Peyer's patch (tissue), 4 donors: ENCODE results near the gene NHLRC2. TPM values are rescaled to one million over a fixed set of nuclear protein-coding genes. Genes with fewer than 3 reads are reported as not detected.

Experiments used
- DNase-seq, 3 donors: peaks; one replicate each; pipeline ENCODE4 v3.0.0-alpha.2; 2017 to 2019
- H3K27ac ChIP-seq, 4 donors: fragments of 200-600 bp; sonication (generic); one replicate each; pipeline ENCODE4 v1.5.1; 2016 to 2019
- H3K27me3 ChIP-seq, 2 donors: fragments of 200-600 bp; sonication (generic); one replicate each; pipeline ENCODE4 v1.5.1; 2019
- H3K36me3 ChIP-seq, 3 donors: fragments of 200-600 bp; sonication (generic); one replicate each; pipeline ENCODE4 v1.5.1; 2016 to 2019
- H3K4me1 ChIP-seq, 4 donors: fragments of 200-600 bp; sonication (generic); one replicate each; pipeline ENCODE4 v1.5.1; 2016 to 2019
- H3K4me3 ChIP-seq, 4 donors: fragments of 200-600 bp; sonication (generic); 1 replicate in 3 of 4; 2 replicates in 1 of 4; pipeline ENCODE4 v1.5.1; 2016 to 2019; ENCODE audit warnings: mild to moderate bottlenecking in 1 of 4
- H3K9me3 ChIP-seq, 4 donors: fragments of 200-600 bp; sonication (generic); one replicate each; pipeline ENCODE4 v1.5.1; 2016 to 2019; ENCODE audit warnings: mild to moderate bottlenecking in 1 of 4
- CTCF ChIP-seq, 6 experiments: fragments of 450-650 bp in 4 of 6; fragments of 200-600 bp in 2 of 6; sonication (generic) in 1 of 6; IDR thresholded peaks; one replicate each; pipeline ENCODE4 v1.5.1; 2017 to 2019; ENCODE audit warnings: antibody characterized with exemption in 6 of 6, mild to moderate bottlenecking in 3 of 6, moderate library complexity in 1 of 6
- POLR2A ChIP-seq, 2 donors: fragments of 450-650 bp; IDR thresholded peaks; one replicate each; pipeline ENCODE4 v1.5.1; 2017; ENCODE audit warnings: antibody characterized with exemption in 2 of 2, mild to moderate bottlenecking in 2 of 2, moderate library complexity in 2 of 2
- small RNA-seq, 2 donors: library from RNA; depleted of rRNA; stranded (forward); fragments of <200 nt; gene quantifications; one replicate each; pipeline ENCODE3, GENCODE V24; 2016
- total RNA-seq, 4 donors: library from RNA; depleted of rRNA; stranded (reverse); fragments of >200 nt; gene quantifications; one replicate each; pipeline ENCODE4 v1.1.0, GENCODE V29; 2016

Gene NHLRC2
- total RNA-seq, 4 donors from 2014 or later: 53.8 to 185 (median 70.1) TPM

GRCh38 chr10:113960617-113961181 is 106.2 kb downstream of the NHLRC2 start:
- Histone ChIP-seq H3K27me3 (no peaks in the 10 kb centered on the region), H3K9me3 (no peaks in the 10 kb centered on the region), H3K27ac (peak overlapping the region; percentile 59 to 98 (median 88)), H3K4me1 (peaks cover 8 to 48% (median 21%) of the 10 kb centered on the region in 4 donors), H3K36me3 (no peaks in the 10 kb centered on the region), H3K4me3 (peak overlapping the region in 2 of 4 donors; percentile 22 to 26)
- TF ChIP-seq CTCF (IDR thresholded peaks at IDR 0.05): no peak
- peak; percentile 21 to 56 for TF ChIP-seq POLR2A (IDR thresholded peaks at IDR 0.05)
- peak; percentile 37 to 91 (median 88) for DNase-seq

- Histone ChIP-seq H3K27ac (peak overlapping the region; percentile 59 to 98 (median 88)), H3K9me3 (no peaks in the 10 kb centered on the region), H3K36me3 (no peaks in the 10 kb centered on the region), H3K4me3 (no peak overlapping the region), H3K4me1 (peaks cover 8 to 48% (median 21%) of the 10 kb centered on the region in 4 donors), H3K27me3 (no peaks in the 10 kb centered on the region)
- peak in 2 of 3 donors; percentile 56 to 69 for DNase-seq
- TF ChIP-seq CTCF (IDR thresholded peaks at IDR 0.05) (no peak), POLR2A (IDR thresholded peaks at IDR 0.05) (no peak)
Observed at GRCh38 chr10:113961182-113962031, 106.9 kb downstream of the NHLRC2 start.

- Histone ChIP-seq H3K4me1 (peaks cover 6 to 19% (median 8%) of the 10 kb centered on the region in 4 donors), H3K27ac (no peak overlapping the region), H3K4me3 (no peak overlapping the region), H3K27me3 (no peaks in the 10 kb centered on the region), H3K36me3 (no peaks in the 10 kb centered on the region), H3K9me3 (no peaks in the 10 kb centered on the region)
- no peak for DNase-seq
- TF ChIP-seq POLR2A (IDR thresholded peaks at IDR 0.05): no peak
- no peak for TF ChIP-seq CTCF (IDR thresholded peaks at IDR 0.05)
Observed at GRCh38 chr10:113965077-113965476, 110.6 kb downstream of the NHLRC2 start.

DNA sequence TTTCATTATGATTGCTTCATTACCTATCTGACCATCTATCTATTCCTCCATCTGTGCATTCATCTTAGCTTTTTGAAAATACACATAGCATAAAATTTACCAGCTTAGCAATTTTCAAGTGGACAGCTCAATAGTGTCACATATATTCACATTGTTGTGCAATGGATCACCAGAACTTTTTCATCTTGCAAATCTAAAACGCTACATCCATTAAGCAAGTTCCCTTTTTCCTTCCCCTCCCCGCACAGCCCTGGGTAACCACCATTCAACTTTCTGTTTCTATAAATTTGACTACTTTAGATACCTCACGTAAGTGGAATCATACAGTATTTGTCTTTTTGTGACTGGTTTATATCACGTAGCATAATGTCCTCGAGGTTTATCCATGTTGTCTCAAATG is 111.2 kb downstream of the NHLRC2 start:
- TF ChIP-seq POLR2A (IDR thresholded peaks at IDR 0.05): no peak
- TF ChIP-seq CTCF (IDR thresholded peaks at IDR 0.05): no peak

More for the DNA sequence above, 111.2 kb downstream of the NHLRC2 start:
- no peak for DNase-seq
- peaks cover under 1 to 15% (median 5%) of the 10 kb centered on the region in 4 donors for H3K4me1 ChIP-seq
- H3K4me3 ChIP-seq: no peak overlapping the region
- H3K36me3 ChIP-seq: no peaks in the 10 kb centered on the region
- H3K27ac ChIP-seq: no peak overlapping the region
- H3K27me3 ChIP-seq: no peaks in the 10 kb centered on the region
- no peaks in the 10 kb centered on the region for H3K9me3 ChIP-seq

Small RNA genes lying within 50 kb of the gene (small RNA-seq; reads per million reads assigned to genes)
- gene RF00560: 0 reads per million in 2 donors

Other genes starting within 250 kb of the NHLRC2 start
- gene NRAP, start 190.6 kb upstream of the NHLRC2 start, total RNA-seq: not detected
- gene CASP7, start 174.7 kb upstream of the NHLRC2 start, total RNA-seq: 100 to 1,000 TPM in 3 of 4 donors, 10 to 100 TPM in 1; 47.9 to 144 (median 103) TPM
- gene PLEKHS1, start 103.0 kb upstream of the NHLRC2 start, total RNA-seq: 100 to 1,000 TPM in 1 of 4 donors, 10 to 100 TPM in 3; 20.6 to 129 (median 50.4) TPM
- gene DCLRE1A, start 579 bp upstream of the NHLRC2 start, total RNA-seq: 1 to 10 TPM; 4.0 to 7.7 (median 6.0) TPM
- gene ADRB1, start 189.2 kb downstream of the NHLRC2 start, total RNA-seq: 1 to 10 TPM in 3 of 4 donors, not detected in 1; 3.1 to 8.0 (median 4.6) TPM